Fibroblast of lung (primary cell): ENCODE measurements around the gene SLC6A1.

Experiments
- EZH2 ChIP-seq: IDR thresholded peaks from 2 replicates; pipeline ENCODE4 v1.5.1; 2012; ENCODE audit warnings: low read length, control low read depth, mild to moderate bottlenecking; ENCODE audit errors: missing control alignments
- TF ChIP-seq, protein P1 (sequence below), 2 donors: IDR thresholded peaks in 1 of 2; conservative IDR thresholded peaks in 1 of 2; 1 replicate in 1 of 2; 2 replicates in 1 of 2; pipeline ENCODE4 v1.5.1; 2011 to 2012; ENCODE audit warnings: low read length in 2 of 2, control low read depth in 1 of 2, inconsistent platforms in 1 of 2, low read depth in 1 of 2, mild to moderate bottlenecking in 1 of 2

GRCh38 chr3:10957976-10958749, 34.4 kb upstream of the SLC6A1 start:
- TF ChIP-seq, protein P1, sequence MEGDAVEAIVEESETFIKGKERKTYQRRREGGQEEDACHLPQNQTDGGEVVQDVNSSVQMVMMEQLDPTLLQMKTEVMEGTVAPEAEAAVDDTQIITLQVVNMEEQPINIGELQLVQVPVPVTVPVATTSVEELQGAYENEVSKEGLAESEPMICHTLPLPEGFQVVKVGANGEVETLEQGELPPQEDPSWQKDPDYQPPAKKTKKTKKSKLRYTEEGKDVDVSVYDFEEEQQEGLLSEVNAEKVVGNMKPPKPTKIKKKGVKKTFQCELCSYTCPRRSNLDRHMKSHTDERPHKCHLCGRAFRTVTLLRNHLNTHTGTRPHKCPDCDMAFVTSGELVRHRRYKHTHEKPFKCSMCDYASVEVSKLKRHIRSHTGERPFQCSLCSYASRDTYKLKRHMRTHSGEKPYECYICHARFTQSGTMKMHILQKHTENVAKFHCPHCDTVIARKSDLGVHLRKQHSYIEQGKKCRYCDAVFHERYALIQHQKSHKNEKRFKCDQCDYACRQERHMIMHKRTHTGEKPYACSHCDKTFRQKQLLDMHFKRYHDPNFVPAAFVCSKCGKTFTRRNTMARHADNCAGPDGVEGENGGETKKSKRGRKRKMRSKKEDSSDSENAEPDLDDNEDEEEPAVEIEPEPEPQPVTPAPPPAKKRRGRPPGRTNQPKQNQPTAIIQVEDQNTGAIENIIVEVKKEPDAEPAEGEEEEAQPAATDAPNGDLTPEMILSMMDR (conservative IDR thresholded peaks at IDR 0.05 in 1 of 2, IDR thresholded peaks at IDR 0.05 in 1 of 2; ENCODE audit: low read depth in 1 of 2, low read length in 2 of 2): no peak
- TF ChIP-seq EZH2: no peak
